HepG2 (cell line): Measurements from ENCODE around the gene CTNNA3.

Experiments used
- ATF7 ChIP-seq, 2 experiments: fragments of 450-650 bp in 1 of 2; sonication (generic) in 1 of 2; formaldehyde crosslinking in 1 of 2; IDR thresholded peaks; 2 replicates each; pipeline versions ENCODE4 v1.4.0 to v1.6.1; 2016 to 2020; ENCODE audit warnings: antibody characterized with exemption in 1 of 2, mild to moderate bottlenecking in 1 of 2, missing genetic modification reagents in 1 of 2
- RAD21 ChIP-seq: fragments of 450-650 bp; formaldehyde crosslinking; IDR thresholded peaks from 2 replicates; pipeline ENCODE4 v1.5.0; 2020; ENCODE audit warnings: mild to moderate bottlenecking
- ZNF510 ChIP-seq: sonication (generic); formaldehyde crosslinking; IDR thresholded peaks from 2 replicates; pipeline ENCODE4 v1.4.0; 2020; ENCODE audit warnings: low read depth, mild to moderate bottlenecking, missing genetic modification reagents
- TF ChIP-seq, protein P1 (sequence below): sonication (generic); formaldehyde crosslinking; IDR thresholded peaks from 2 replicates; pipeline ENCODE4 v1.5.1; 2020; ENCODE audit warnings: mild to moderate bottlenecking, missing genetic modification reagents
- TF ChIP-seq, protein P2 (sequence below): sonication (generic); formaldehyde crosslinking; IDR thresholded peaks from 2 replicates; pipeline ENCODE4 v1.5.0; 2020; ENCODE audit warnings: mild to moderate bottlenecking, missing genetic modification reagents, moderate library complexity

DNA sequence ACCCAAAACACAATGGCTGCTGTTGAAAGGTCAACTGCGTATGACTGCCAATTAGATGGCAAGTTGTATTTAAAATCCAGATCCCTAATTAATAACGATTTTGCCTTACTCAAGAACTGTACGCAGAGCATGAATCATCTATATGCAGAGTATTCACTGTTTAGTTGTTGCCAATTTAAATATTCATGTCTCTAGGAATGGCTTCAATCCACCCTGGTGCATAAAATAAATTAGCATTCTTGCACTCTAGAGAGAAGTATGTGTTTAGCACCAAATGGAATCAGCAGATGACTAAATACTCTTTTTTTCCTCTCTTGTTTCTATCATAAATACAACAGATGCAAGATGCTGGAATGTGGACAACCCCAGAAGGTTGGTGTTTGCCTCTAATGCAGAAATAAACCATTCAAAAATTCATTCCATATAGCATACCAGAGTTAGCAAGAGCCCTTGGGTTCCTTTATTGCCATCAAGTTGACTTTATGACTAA is 449.9 kb downstream of the CTNNA3 start:
- TF ChIP-seq RAD21 (CRISPR knock-in tag), result no peak
- TF ChIP-seq ZNF510 (CRISPR knock-in tag), result no peak
- TF ChIP-seq, protein P1, sequence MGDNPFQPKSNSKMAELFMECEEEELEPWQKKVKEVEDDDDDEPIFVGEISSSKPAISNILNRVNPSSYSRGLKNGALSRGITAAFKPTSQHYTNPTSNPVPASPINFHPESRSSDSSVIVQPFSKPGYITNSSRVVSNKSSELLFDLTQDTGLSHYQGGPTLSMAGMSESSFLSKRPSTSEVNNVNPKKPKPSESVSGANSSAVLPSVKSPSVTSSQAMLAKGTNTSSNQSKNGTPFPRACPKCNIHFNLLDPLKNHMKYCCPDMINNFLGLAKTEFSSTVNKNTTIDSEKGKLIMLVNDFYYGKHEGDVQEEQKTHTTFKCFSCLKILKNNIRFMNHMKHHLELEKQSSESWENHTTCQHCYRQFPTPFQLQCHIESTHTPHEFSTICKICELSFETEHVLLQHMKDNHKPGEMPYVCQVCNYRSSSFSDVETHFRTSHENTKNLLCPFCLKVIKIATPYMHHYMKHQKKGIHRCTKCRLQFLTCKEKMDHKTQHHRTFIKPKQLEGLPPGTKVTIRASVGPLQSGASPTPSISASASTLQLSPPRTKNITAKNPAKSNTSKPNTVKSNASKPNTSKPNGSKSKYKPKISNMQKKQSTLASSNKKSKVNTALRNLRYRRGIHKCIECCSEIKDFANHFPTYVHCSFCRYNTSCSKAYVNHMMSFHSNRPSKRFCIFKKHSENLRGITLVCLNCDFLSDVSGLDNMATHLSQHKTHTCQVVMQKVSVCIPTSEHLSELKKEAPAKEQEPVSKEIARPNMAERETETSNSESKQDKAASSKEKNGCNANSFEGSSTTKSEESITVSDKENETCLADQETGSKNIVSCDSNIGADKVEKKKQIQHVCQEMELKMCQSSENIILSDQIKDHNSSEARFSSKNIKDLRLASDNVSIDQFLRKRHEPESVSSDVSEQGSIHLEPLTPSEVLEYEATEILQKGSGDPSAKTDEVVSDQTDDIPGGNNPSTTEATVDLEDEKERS (CRISPR knock-in tag), result no peak
- TF ChIP-seq, protein P2, sequence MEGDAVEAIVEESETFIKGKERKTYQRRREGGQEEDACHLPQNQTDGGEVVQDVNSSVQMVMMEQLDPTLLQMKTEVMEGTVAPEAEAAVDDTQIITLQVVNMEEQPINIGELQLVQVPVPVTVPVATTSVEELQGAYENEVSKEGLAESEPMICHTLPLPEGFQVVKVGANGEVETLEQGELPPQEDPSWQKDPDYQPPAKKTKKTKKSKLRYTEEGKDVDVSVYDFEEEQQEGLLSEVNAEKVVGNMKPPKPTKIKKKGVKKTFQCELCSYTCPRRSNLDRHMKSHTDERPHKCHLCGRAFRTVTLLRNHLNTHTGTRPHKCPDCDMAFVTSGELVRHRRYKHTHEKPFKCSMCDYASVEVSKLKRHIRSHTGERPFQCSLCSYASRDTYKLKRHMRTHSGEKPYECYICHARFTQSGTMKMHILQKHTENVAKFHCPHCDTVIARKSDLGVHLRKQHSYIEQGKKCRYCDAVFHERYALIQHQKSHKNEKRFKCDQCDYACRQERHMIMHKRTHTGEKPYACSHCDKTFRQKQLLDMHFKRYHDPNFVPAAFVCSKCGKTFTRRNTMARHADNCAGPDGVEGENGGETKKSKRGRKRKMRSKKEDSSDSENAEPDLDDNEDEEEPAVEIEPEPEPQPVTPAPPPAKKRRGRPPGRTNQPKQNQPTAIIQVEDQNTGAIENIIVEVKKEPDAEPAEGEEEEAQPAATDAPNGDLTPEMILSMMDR (CRISPR knock-in tag), result no peak
- no peak for TF ChIP-seq ATF7 (IDR thresholded peaks at IDR 0.05)
- TF ChIP-seq ATF7 (CRISPR knock-in tag; IDR thresholded peaks at IDR 0.05), result no peak
